Gastroesophageal sphincter (tissue), 3 donors: ENCODE measurements around the gene RPTOR.

Experiments
- CTCF ChIP-seq, 4 experiments: fragments of 200-600 bp in 2 of 4; fragments of 450-650 bp in 2 of 4; sonication (generic) in 1 of 4; IDR thresholded peaks; one replicate each; pipeline ENCODE4 v1.5.1; 2017 to 2019; ENCODE audit warnings: antibody characterized with exemption in 4 of 4, mild to moderate bottlenecking in 2 of 4, moderate library complexity in 2 of 4
- EP300 ChIP-seq: sonication (generic); formaldehyde crosslinking; IDR thresholded peaks from one replicate; pipeline ENCODE4 v1.6.1; 2017; ENCODE audit warnings: antibody characterized with exemption, mild to moderate bottlenecking
- POLR2A ChIP-seq, 2 donors: fragments of 450-650 bp; IDR thresholded peaks; one replicate each; pipeline ENCODE4 v1.6.1; 2017; ENCODE audit warnings: antibody characterized with exemption in 2 of 2, mild to moderate bottlenecking in 2 of 2, moderate library complexity in 1 of 2
- POLR2AphosphoS5 ChIP-seq: sonication (generic); formaldehyde crosslinking; IDR thresholded peaks from one replicate; pipeline ENCODE4 v1.6.1; 2017; ENCODE audit warnings: antibody characterized with exemption

GRCh38 chr17:80608326-80608725 is 63.7 kb downstream of the RPTOR start:
- TF ChIP-seq CTCF (IDR thresholded peaks at IDR 0.05) (no peak), POLR2A (IDR thresholded peaks at IDR 0.05) (no peak), EP300 (no peak), POLR2AphosphoS5 (no peak)
